GM23338 (cell line): Measurements from ENCODE around the gene DCLK1. TPM values are rescaled to one million over a fixed set of nuclear protein-coding genes. Genes with fewer than 3 reads are reported as not detected.

Experiments used
- ATAC-seq: fragments of 200-7000 bp; cut with Tn5 transposase; 3 replicates; pipeline ENCODE4 v1.9.1; 2020
- DNase-seq: peaks from one replicate; pipeline ENCODE4 v3.0.0-alpha.2; 2015; ENCODE audit warnings: low spot score
- H2AFZ ChIP-seq: fragments of 200-600 bp; sonication (generic); 2 replicates; pipeline ENCODE4 v1.8.0; 2016; ENCODE audit warnings: antibody characterized with exemption, mild to moderate bottlenecking, moderate library complexity
- H3F3A ChIP-seq: fragments of 200-600 bp; sonication (generic); replicated peaks from 2 replicates; pipeline ENCODE4 v1.8.0; 2017; ENCODE audit warnings: antibody characterized with exemption, mixed run types, low read depth
- H3K27ac ChIP-seq: fragments of 200-600 bp; sonication (generic); 2 replicates; pipeline ENCODE4 v1.6.1; 2016; ENCODE audit warnings: low read depth
- H3K27me3 ChIP-seq: fragments of 200-600 bp; sonication (generic); 2 replicates; pipeline ENCODE4 v1.8.0; 2016; ENCODE audit warnings: mild to moderate bottlenecking, mixed run types, moderate library complexity; ENCODE audit not compliant: insufficient read depth
- H3K36me3 ChIP-seq: fragments of 200-600 bp; sonication (generic); 2 replicates; pipeline ENCODE4 v1.8.0; 2016; ENCODE audit warnings: mild to moderate bottlenecking; ENCODE audit not compliant: insufficient read depth
- H3K4me1 ChIP-seq: fragments of 200-600 bp; sonication (generic); 2 replicates; pipeline ENCODE4 v1.8.0; 2016; ENCODE audit warnings: mild to moderate bottlenecking, moderate library complexity; ENCODE audit not compliant: insufficient read depth
- H3K4me2 ChIP-seq: fragments of 200-600 bp; sonication (generic); 2 replicates; pipeline ENCODE4 v1.7.1; 2017; ENCODE audit warnings: mixed run types
- H3K4me3 ChIP-seq: fragments of 200-600 bp; sonication (generic); 2 replicates; pipeline ENCODE4 v1.6.1; 2016; ENCODE audit warnings: mixed run types
- H3K79me2 ChIP-seq: fragments of 200-600 bp; sonication (generic); replicated peaks from 2 replicates; pipeline ENCODE4 v1.8.0; 2017; ENCODE audit warnings: mild to moderate bottlenecking; ENCODE audit not compliant: insufficient read depth
- H3K9me2 ChIP-seq: fragments of 200-600 bp; sonication (generic); 2 replicates; pipeline ENCODE4 v1.8.0; 2017; ENCODE audit not compliant: insufficient read depth
- H4K20me1 ChIP-seq: fragments of 200-600 bp; sonication (generic); replicated peaks from 2 replicates; pipeline ENCODE4 v1.8.0; 2017; ENCODE audit warnings: mild to moderate bottlenecking; ENCODE audit not compliant: insufficient read depth
- H3K27ac Mint-ChIP-seq: 2 replicates; pipeline ENCODE4 v1.8.0; 2020; ENCODE audit warnings: inconsistent platforms, mild to moderate bottlenecking, moderate library complexity, mixed read lengths
- H3K27me3 Mint-ChIP-seq: 3 replicates; pipeline ENCODE4 v1.8.0; 2022; ENCODE audit warnings: low read depth, mild to moderate bottlenecking, moderate library complexity, mixed read lengths, inconsistent platforms; ENCODE audit not compliant: insufficient read depth, poor library complexity
- H3K36me3 Mint-ChIP-seq: 3 replicates; pipeline ENCODE4 v1.8.0; 2021; ENCODE audit warnings: low read depth, mild to moderate bottlenecking, inconsistent platforms, moderate library complexity, mixed read lengths
- H3K4me1 Mint-ChIP-seq: 3 replicates; pipeline ENCODE4 v1.8.0; 2020; ENCODE audit warnings: mild to moderate bottlenecking, inconsistent platforms, mixed read lengths
- H3K4me3 Mint-ChIP-seq: 3 replicates; pipeline ENCODE4 v1.8.0; 2021; ENCODE audit warnings: moderate library complexity, mild to moderate bottlenecking, inconsistent platforms, mixed read lengths
- H3K9me3 Mint-ChIP-seq: 3 replicates; pipeline ENCODE4 v1.8.0; 2020; ENCODE audit warnings: moderate library complexity, mild to moderate bottlenecking, inconsistent platforms, mixed read lengths
- CREB1 ChIP-seq: fragments of 250-450 bp; sonication (Bioruptor Pico); IDR thresholded peaks from 2 replicates; pipeline ENCODE4 v1.5.0; 2020; ENCODE audit warnings: low read depth, mild to moderate bottlenecking, moderate library complexity
- EZH2 ChIP-seq: fragments of 200-600 bp; sonication (generic); IDR thresholded peaks from one replicate; pipeline ENCODE4 v1.8.0; 2017; ENCODE audit warnings: antibody characterized with exemption, mild to moderate bottlenecking, low read depth; ENCODE audit not compliant: unreplicated experiment
- EZH2phosphoT487 ChIP-seq: fragments of 200-600 bp; sonication (generic); IDR thresholded peaks from one replicate; pipeline ENCODE4 v1.8.1; 2018; ENCODE audit warnings: antibody characterized with exemption; ENCODE audit not compliant: unreplicated experiment
- JUNB ChIP-seq: IDR thresholded peaks from one replicate; pipeline ENCODE4 v1.6.1; 2016; ENCODE audit warnings: antibody characterized with exemption; ENCODE audit not compliant: unreplicated experiment
- NANOG ChIP-seq: IDR thresholded peaks from 2 replicates; pipeline ENCODE4 v1.6.1; 2016; ENCODE audit warnings: antibody characterized with exemption, borderline replicate concordance
- POLR2AphosphoS5 ChIP-seq: IDR thresholded peaks from 2 replicates; pipeline ENCODE4 v1.6.1; 2016; ENCODE audit warnings: antibody characterized with exemption, low read depth
- STAT1 ChIP-seq: IDR thresholded peaks from one replicate; pipeline ENCODE4 v1.6.1; 2016; ENCODE audit warnings: antibody characterized with exemption; ENCODE audit not compliant: unreplicated experiment
- ZNF331 ChIP-seq: fragments of 250-450 bp; sonication (Bioruptor Pico); IDR thresholded peaks from 2 replicates; pipeline ENCODE4 v1.5.0; 2020; ENCODE audit warnings: low read depth, mild to moderate bottlenecking, moderate library complexity
- polyA plus RNA-seq: library from polyadenylated mRNA; unstranded; fragments of >200 nt; fragmentation: Nextera tagmentation; extraction: Ambion mirVana; gene quantifications from 2 replicates; pipeline ENCODE4 v1.2.1, GENCODE V29; 2016
- total RNA-seq: library from RNA; depleted of rRNA; stranded (reverse); fragments of >200 nt; shearing (Covaris generic); gene quantifications from 2 replicates; pipeline ENCODE4 v1.2.3, GENCODE V29; 2014
- TF ChIP-seq, protein P1 (sequence below): IDR thresholded peaks from one replicate; pipeline ENCODE4 v1.6.1; 2018; ENCODE audit warnings: antibody characterized with exemption; ENCODE audit not compliant: unreplicated experiment
- TF ChIP-seq, protein P2 (sequence below): IDR thresholded peaks from 2 replicates; pipeline ENCODE4 v1.6.1; 2016; ENCODE audit warnings: antibody characterized with exemption

Gene DCLK1
- total and polyA plus RNA-seq, 2 experiments from 2014 or later, result 13.1 to 57.7 TPM

DNA sequence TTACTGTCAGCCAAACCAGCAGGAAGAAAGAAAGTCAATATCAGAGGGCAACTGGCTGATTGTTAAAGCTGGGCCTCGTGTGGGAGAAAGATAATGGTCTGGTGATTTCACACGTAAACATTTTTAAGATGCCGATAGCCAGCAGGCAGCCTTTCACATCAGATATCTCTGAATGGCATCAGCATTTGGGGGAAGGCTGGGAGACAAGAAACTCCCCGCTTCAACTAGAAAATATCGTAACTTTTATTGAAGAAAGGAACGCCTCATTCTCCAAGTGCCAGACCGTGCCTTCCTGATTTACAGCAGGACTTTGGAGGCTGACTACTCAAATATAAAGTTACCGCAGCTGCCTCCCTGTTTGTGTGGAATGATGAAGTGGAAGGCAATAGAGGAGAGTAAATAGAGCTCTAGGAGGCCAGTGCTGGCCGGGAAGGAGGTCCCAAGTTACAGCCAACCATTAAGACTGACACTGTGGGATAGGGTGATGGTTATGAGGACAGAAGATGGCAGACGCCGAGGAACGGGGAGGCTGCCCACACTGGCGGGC lies 370.4 kb downstream of the DCLK1 start:
- Histone ChIP-seq H3K27ac (no peak overlapping the region), H4K20me1 (no peaks in the 10 kb centered on the region), H2AFZ (no peak overlapping the region), H3K27me3 (no peaks in the 10 kb centered on the region), H3K36me3 (no peaks in the 10 kb centered on the region), H3K4me2 (no peak overlapping the region), H3K4me1 (no peaks in the 10 kb centered on the region), H3F3A (peaks cover 14% of the 10 kb centered on the region; the same call in 1 of the 2 replicates), H3K9me2 (peaks cover 12% of the 10 kb centered on the region; the same call in 1 of the 2 replicates), H3K4me3 (no peak overlapping the region), H3K79me2 (no peaks in the 10 kb centered on the region)
- no peak overlapping the region for H3K4me3 Mint-ChIP-seq
- DNase-seq (no peak), ATAC-seq (no peak)
- no peaks in the 10 kb centered on the region for H3K36me3 Mint-ChIP-seq
- no peak overlapping the region for H3K27ac Mint-ChIP-seq
- H3K27me3 Mint-ChIP-seq, result peaks cover 5% of the 10 kb centered on the region
- peaks cover 4% of the 10 kb centered on the region for H3K4me1 Mint-ChIP-seq
- H3K9me3 Mint-ChIP-seq, result no peaks in the 10 kb centered on the region; the same call in 2 of the 3 replicates
- TF ChIP-seq CREB1 (CRISPR knock-in tag) (no peak), ZNF331 (CRISPR knock-in tag) (no peak)
- TF ChIP-seq, protein P1, sequence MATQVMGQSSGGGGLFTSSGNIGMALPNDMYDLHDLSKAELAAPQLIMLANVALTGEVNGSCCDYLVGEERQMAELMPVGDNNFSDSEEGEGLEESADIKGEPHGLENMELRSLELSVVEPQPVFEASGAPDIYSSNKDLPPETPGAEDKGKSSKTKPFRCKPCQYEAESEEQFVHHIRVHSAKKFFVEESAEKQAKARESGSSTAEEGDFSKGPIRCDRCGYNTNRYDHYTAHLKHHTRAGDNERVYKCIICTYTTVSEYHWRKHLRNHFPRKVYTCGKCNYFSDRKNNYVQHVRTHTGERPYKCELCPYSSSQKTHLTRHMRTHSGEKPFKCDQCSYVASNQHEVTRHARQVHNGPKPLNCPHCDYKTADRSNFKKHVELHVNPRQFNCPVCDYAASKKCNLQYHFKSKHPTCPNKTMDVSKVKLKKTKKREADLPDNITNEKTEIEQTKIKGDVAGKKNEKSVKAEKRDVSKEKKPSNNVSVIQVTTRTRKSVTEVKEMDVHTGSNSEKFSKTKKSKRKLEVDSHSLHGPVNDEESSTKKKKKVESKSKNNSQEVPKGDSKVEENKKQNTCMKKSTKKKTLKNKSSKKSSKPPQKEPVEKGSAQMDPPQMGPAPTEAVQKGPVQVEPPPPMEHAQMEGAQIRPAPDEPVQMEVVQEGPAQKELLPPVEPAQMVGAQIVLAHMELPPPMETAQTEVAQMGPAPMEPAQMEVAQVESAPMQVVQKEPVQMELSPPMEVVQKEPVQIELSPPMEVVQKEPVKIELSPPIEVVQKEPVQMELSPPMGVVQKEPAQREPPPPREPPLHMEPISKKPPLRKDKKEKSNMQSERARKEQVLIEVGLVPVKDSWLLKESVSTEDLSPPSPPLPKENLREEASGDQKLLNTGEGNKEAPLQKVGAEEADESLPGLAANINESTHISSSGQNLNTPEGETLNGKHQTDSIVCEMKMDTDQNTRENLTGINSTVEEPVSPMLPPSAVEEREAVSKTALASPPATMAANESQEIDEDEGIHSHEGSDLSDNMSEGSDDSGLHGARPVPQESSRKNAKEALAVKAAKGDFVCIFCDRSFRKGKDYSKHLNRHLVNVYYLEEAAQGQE, result no peak

DNA sequence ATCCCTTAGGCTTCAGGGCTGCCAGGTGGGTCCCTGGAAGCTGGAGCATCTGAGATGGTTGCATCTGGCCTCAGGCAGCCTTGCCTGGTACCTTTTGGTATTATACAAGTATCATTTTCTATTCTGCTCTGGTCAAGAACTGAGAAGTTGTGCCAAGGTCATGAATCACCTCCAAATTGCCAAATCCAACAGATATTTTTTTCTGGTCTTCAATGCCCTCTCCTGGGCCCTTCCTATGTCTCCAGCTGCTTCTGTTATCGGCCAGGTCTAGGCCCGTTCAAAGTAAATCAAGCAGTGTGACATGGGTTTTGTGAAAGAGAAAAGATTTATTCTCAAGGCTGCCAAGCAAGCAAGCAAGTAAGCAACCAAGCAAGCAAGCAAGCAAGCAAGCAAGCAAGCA lies 383.6 kb downstream of the DCLK1 start:
- Histone ChIP-seq H3K36me3 (peaks cover 5% of the 10 kb centered on the region; the same call in 1 of the 2 replicates), H3K27ac (no peak overlapping the region), H3K27me3 (no peaks in the 10 kb centered on the region), H3K4me3 (no peak overlapping the region), H3K9me2 (no peaks in the 10 kb centered on the region; the same call in 1 of the 2 replicates), H4K20me1 (no peaks in the 10 kb centered on the region), H3K4me2 (no peak overlapping the region), H3K4me1 (peaks cover 4% of the 10 kb centered on the region; the same call in 1 of the 2 replicates), H3K79me2 (no peaks in the 10 kb centered on the region), H3F3A (no peaks in the 10 kb centered on the region), H2AFZ (no peak overlapping the region)
- Mint-ChIP-seq H3K27me3 (peaks cover 2% of the 10 kb centered on the region), H3K9me3 (peaks cover 50% of the 10 kb centered on the region), H3K4me3 (no peak overlapping the region), H3K36me3 (peaks cover 31% of the 10 kb centered on the region), H3K4me1 (no peaks in the 10 kb centered on the region; the same call in 2 of the 3 replicates), H3K27ac (no peak overlapping the region)
- no peak for DNase-seq
- no peak for ATAC-seq
- TF ChIP-seq NANOG (no peak), CREB1 (CRISPR knock-in tag) (no peak), EZH2 (no peak), POLR2AphosphoS5 (no peak), ZNF331 (CRISPR knock-in tag) (no peak), EZH2phosphoT487 (no peak), STAT1 (no peak), JUNB (no peak)
- TF ChIP-seq, protein P1, result no peak
- TF ChIP-seq, protein P2, sequence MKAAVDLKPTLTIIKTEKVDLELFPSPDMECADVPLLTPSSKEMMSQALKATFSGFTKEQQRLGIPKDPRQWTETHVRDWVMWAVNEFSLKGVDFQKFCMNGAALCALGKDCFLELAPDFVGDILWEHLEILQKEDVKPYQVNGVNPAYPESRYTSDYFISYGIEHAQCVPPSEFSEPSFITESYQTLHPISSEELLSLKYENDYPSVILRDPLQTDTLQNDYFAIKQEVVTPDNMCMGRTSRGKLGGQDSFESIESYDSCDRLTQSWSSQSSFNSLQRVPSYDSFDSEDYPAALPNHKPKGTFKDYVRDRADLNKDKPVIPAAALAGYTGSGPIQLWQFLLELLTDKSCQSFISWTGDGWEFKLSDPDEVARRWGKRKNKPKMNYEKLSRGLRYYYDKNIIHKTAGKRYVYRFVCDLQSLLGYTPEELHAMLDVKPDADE, result no peak
